ENCODE data around the gene MACROD2.

GRCh38 chr20:15550116-15550870 lies 1555.0 kb downstream of the MACROD2 start:
- TF ChIP-seq YY1 (IDR thresholded peaks at IDR 0.05; ENCODE audit: insufficient read depth, insufficient read length) (no peak), ZNF274 (IDR thresholded peaks at IDR 0.05; ENCODE audit: low read depth, low read length) (no peak)
